ENCODE results near the gene NEU1.
"Not testable (repeated sequence)": the region's sequence is repeated elsewhere in the genome, so short reads cannot be mapped to it uniquely, and the experiment has no call there.

Gene NEU1

GRCh38 chr6:31874836-31875572 is 12.4 kb upstream of the NEU1 start:
- Histone ChIP-seq H3K4me3 (replicated peaks; ENCODE audit: low read depth, low read length) (no peak overlapping the region), H3K27me3 (replicated peaks; ENCODE audit: control insufficient read depth, insufficient read depth, low read length) (no peaks in the 10 kb centered on the region; the same call in 1 of the 2 replicates), H3K36me3 (ENCODE audit: control insufficient read depth, insufficient read depth, low read length) (peaks cover 3% of the 10 kb centered on the region)
- DNase-seq (ENCODE audit: extremely low read depth, insufficient read length) = no peak
- TF ChIP-seq, protein P1, sequence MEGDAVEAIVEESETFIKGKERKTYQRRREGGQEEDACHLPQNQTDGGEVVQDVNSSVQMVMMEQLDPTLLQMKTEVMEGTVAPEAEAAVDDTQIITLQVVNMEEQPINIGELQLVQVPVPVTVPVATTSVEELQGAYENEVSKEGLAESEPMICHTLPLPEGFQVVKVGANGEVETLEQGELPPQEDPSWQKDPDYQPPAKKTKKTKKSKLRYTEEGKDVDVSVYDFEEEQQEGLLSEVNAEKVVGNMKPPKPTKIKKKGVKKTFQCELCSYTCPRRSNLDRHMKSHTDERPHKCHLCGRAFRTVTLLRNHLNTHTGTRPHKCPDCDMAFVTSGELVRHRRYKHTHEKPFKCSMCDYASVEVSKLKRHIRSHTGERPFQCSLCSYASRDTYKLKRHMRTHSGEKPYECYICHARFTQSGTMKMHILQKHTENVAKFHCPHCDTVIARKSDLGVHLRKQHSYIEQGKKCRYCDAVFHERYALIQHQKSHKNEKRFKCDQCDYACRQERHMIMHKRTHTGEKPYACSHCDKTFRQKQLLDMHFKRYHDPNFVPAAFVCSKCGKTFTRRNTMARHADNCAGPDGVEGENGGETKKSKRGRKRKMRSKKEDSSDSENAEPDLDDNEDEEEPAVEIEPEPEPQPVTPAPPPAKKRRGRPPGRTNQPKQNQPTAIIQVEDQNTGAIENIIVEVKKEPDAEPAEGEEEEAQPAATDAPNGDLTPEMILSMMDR (IDR thresholded peaks at IDR 0.05; ENCODE audit: insufficient read depth, low read length, poor library complexity, severe bottlenecking) = no peak

DNA sequence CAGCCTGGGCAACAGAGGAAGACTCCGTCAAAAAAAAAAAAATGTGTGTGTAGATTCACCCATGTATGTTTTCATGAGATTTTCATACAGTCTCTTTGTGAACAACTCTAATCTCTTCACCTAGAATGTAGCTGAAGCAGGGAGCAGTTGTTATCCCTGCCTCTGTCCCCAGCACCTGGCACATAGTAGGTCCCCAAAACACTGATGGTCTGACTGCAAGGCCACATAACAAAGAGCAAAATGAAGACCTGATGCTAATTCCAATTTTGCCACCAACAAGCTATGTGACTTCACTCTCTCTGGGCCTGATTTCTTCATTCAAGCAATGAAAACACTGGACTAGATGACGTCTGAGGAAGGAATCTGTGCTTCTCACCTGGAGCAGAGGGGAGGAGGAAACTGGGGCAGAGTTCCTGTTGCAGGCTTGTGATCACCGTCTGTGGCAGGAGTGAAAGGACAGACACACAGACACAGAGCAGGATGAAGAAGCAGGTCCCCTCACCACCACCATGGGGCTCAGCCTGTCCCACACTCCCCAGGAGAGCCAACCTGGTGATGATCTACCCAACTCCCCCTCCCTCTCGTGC is 11.6 kb upstream of the NEU1 start:
- no peak overlapping the region for H3K4me3 ChIP-seq (replicated peaks; ENCODE audit: low read depth, low read length)
- DNase-seq (ENCODE audit: extremely low read depth, insufficient read length) = no peak
- H3K36me3 ChIP-seq (ENCODE audit: control insufficient read depth, insufficient read depth, low read length) = no peaks in the 10 kb centered on the region
- H3K27me3 ChIP-seq (replicated peaks; ENCODE audit: control insufficient read depth, insufficient read depth, low read length) = no peaks in the 10 kb centered on the region; the same call in 1 of the 2 replicates
- TF ChIP-seq, protein P1 (IDR thresholded peaks at IDR 0.05; ENCODE audit: insufficient read depth, low read length, poor library complexity, severe bottlenecking) = no peak

- DNase-seq (ENCODE audit: extremely low read depth, insufficient read length) = no peak
- no peak overlapping the region for H3K4me3 ChIP-seq (replicated peaks; ENCODE audit: low read depth, low read length)
Observed at GRCh38 chr6:31871046-31871659, 8.5 kb upstream of the NEU1 start.

GRCh38 chr6:31870385-31870921 is 7.8 kb upstream of the NEU1 start:
- no peaks in the 10 kb centered on the region for H3K36me3 ChIP-seq (ENCODE audit: control insufficient read depth, insufficient read depth, low read length)
- TF ChIP-seq, protein P1 (IDR thresholded peaks at IDR 0.05; ENCODE audit: insufficient read depth, low read length, poor library complexity, severe bottlenecking) = no peak
- H3K27me3 ChIP-seq (replicated peaks; ENCODE audit: control insufficient read depth, insufficient read depth, low read length) = no peaks in the 10 kb centered on the region; the same call in 1 of the 2 replicates
- no peak overlapping the region for H3K4me3 ChIP-seq (replicated peaks; ENCODE audit: low read depth, low read length)
- no peak for DNase-seq (ENCODE audit: extremely low read depth, insufficient read length)

More at GRCh38 chr6:31871046-31871659, 8.5 kb upstream of the NEU1 start:
- no peaks in the 10 kb centered on the region for H3K36me3 ChIP-seq (ENCODE audit: control insufficient read depth, insufficient read depth, low read length)
- TF ChIP-seq, protein P1 (IDR thresholded peaks at IDR 0.05; ENCODE audit: insufficient read depth, low read length, poor library complexity, severe bottlenecking) = no peak
- H3K27me3 ChIP-seq (replicated peaks; ENCODE audit: control insufficient read depth, insufficient read depth, low read length) = no peaks in the 10 kb centered on the region; the same call in 1 of the 2 replicates

DNA sequence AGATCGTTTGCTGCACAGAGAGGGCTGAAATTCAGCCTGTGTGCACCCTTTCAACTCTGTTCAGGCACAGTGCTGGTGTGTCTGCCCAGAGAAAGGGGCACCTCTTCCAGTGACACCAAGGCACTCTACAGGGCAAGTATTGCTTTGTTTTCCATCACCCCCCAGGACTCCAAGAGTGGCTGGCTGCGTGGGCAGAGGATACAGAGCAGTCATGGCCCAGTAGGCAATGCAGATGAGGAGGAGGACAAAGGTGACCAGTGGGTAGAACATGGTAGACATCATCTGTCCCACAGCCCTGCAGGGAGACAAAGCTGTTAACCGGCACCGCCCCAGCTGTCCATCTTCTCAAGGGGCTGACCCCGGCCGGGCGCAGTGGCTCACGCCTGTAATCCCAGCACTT is 6.7 kb upstream of the NEU1 start:
- DNase-seq (ENCODE audit: extremely low read depth, insufficient read length) = no peak
- Histone ChIP-seq H3K36me3 (ENCODE audit: control insufficient read depth, insufficient read depth, low read length) (no peaks in the 10 kb centered on the region), H3K4me3 (replicated peaks; ENCODE audit: low read depth, low read length) (no peak overlapping the region), H3K27me3 (replicated peaks; ENCODE audit: control insufficient read depth, insufficient read depth, low read length) (no peaks in the 10 kb centered on the region; the same call in none of the 2 replicates)
- TF ChIP-seq, protein P1 (IDR thresholded peaks at IDR 0.05; ENCODE audit: insufficient read depth, low read length, poor library complexity, severe bottlenecking) = no peak

- H3K36me3 ChIP-seq (ENCODE audit: control insufficient read depth, insufficient read depth, low read length); DNase-seq (ENCODE audit: extremely low read depth, insufficient read length); H3K27me3 ChIP-seq (replicated peaks; ENCODE audit: control insufficient read depth, insufficient read depth, low read length); H3K4me3 ChIP-seq (replicated peaks; ENCODE audit: low read depth, low read length): not testable (repeated sequence)
Observed at GRCh38 chr6:31868658-31868971, 6.0 kb upstream of the NEU1 start.

Data from GM06990 (cell line).